K562 (cell line): Measurements from ENCODE around the gene KISS1R. TPM values are rescaled to one million over a fixed set of nuclear protein-coding genes. Genes with fewer than 3 reads are reported as not detected.

ENCODE experiments used
- ESRRB ChIP-seq: fragments of 250-450 bp; sonication (Bioruptor Pico); IDR thresholded peaks from 2 replicates; pipeline ENCODE4 v1.5.0; 2020; ENCODE audit warnings: mild to moderate bottlenecking, moderate library complexity, borderline replicate concordance
- FOXP1 ChIP-seq: sonication (generic); formaldehyde crosslinking; IDR thresholded peaks from 2 replicates; pipeline ENCODE4 v1.8.0; 2022; ENCODE audit warnings: mild to moderate bottlenecking, missing genetic modification reagents
- GMEB1 ChIP-seq: fragments of 250-450 bp; sonication (Bioruptor Pico); IDR thresholded peaks from 2 replicates; pipeline ENCODE4 v1.4.0; 2020; ENCODE audit warnings: mild to moderate bottlenecking
- JUNB ChIP-seq: fragments of 450-650 bp; formaldehyde crosslinking; conservative IDR thresholded peaks from 2 replicates; pipeline ENCODE4 v1.4.0; 2020; ENCODE audit warnings: mild to moderate bottlenecking
- POLR2G ChIP-seq: fragments of 200-400 bp; formaldehyde crosslinking; IDR thresholded peaks from 2 replicates; pipeline ENCODE4 v1.6.1; 2017; ENCODE audit warnings: low read depth, mild to moderate bottlenecking, antibody characterized with exemption, low read length, moderate library complexity
- SIN3A ChIP-seq, 2 experiments: fragments of 150-350 bp in 1 of 2; IDR thresholded peaks; 2 replicates each; pipeline ENCODE4 v1.6.1; 2011 to 2016; ENCODE audit warnings: borderline replicate concordance in 2 of 2, low read depth in 2 of 2, low read length in 2 of 2, mild to moderate bottlenecking in 2 of 2, moderate library complexity in 2 of 2; ENCODE audit not compliant: control insufficient read depth in 1 of 2
- SNRNP70 ChIP-seq: fragments of 200-400 bp; formaldehyde crosslinking; optimal IDR thresholded peaks from 2 replicates; pipeline ENCODE3; 2017; ENCODE audit warnings: low read depth, low read length
- TCFL5 ChIP-seq: fragments of 250-450 bp; sonication (Bioruptor Pico); conservative IDR thresholded peaks from 2 replicates; pipeline ENCODE4 v1.6.1; 2021; ENCODE audit warnings: mild to moderate bottlenecking, moderate library complexity, matching md5 sums
- TFAM ChIP-seq: fragments of 250-450 bp; sonication (Bioruptor Pico); conservative IDR thresholded peaks from 2 replicates; pipeline ENCODE4 v1.5.0; 2021; ENCODE audit warnings: mild to moderate bottlenecking, moderate library complexity
- WHSC1 ChIP-seq: IDR thresholded peaks from one replicate; pipeline ENCODE4 v1.6.1; 2012; ENCODE audit warnings: low read length, control low read depth, inconsistent platforms
- ZNF165 ChIP-seq: fragments of 250-450 bp; sonication (Bioruptor Pico); IDR thresholded peaks from 2 replicates; pipeline ENCODE4 v1.4.0; 2020; ENCODE audit warnings: borderline replicate concordance
- ZNF197 ChIP-seq: fragments of 200-800 bp; sonication (Bioruptor generic); IDR thresholded peaks from 2 replicates; pipeline ENCODE4 v1.6.1; 2016; ENCODE audit warnings: low read depth, missing genetic modification characterization, missing compliant biosample characterization
- ZNF263 ChIP-seq: sonication (generic); formaldehyde crosslinking; IDR thresholded peaks from 2 replicates; pipeline ENCODE4 v1.8.0; 2022; ENCODE audit warnings: mild to moderate bottlenecking, missing genetic modification reagents, borderline replicate concordance
- ZNF76 ChIP-seq: fragments of 250-450 bp; sonication (Bioruptor Pico); IDR thresholded peaks from 2 replicates; pipeline ENCODE4 v1.4.0; 2020; ENCODE audit warnings: mild to moderate bottlenecking, moderate library complexity, borderline replicate concordance
- polyA plus RNA-seq, 8 experiments: library from polyadenylated mRNA; depleted of rRNA in 4 of 8; stranded (reverse) in 5 of 8; unstranded in 3 of 8; fragments of >200 nt; fragmentation: Nextera tagmentation in 2 of 8; fragmentation: Illumina TruSeq in 1 of 8; extraction: Ambion mirVana in 2 of 8; extraction: Trizol in 1 of 8; gene quantifications; 2 replicates each; pipeline versions ENCODE4 v1.2.1 to v1.2.3, GENCODE V29; 2011 to 2014; ENCODE audit warnings: inconsistent platforms in 1 of 8, missing spikeins in 1 of 8
- total RNA-seq, 7 experiments: library from RNA; depleted of rRNA in 6 of 7; stranded (reverse); fragments of >200 nt in 6 of 7; fragmentation: Illumina TruSeq in 2 of 7; extraction: Trizol in 2 of 7; gene quantifications; 2 replicates each; pipeline versions ENCODE4 v1.2.1 to v1.2.3, GENCODE V29; 2011 to 2021; ENCODE audit warnings: low replicate concordance in 1 of 7
- TF ChIP-seq, protein P1 (sequence below): fragments of 250-450 bp; sonication (Bioruptor Pico); IDR thresholded peaks from 2 replicates; pipeline ENCODE4 v1.5.0; 2021
- TF ChIP-seq, protein P2 (sequence below): fragments of 250-450 bp; sonication (Bioruptor Pico); IDR thresholded peaks from 2 replicates; pipeline ENCODE4 v1.4.0; 2020; ENCODE audit warnings: mild to moderate bottlenecking, moderate library complexity
- TF ChIP-seq, protein P3 (sequence below): fragments of 250-450 bp; sonication (Bioruptor Pico); IDR thresholded peaks from 2 replicates; pipeline ENCODE4 v1.4.0; 2020; ENCODE audit warnings: borderline replicate concordance

KISS1R gene
- total and polyA plus RNA-seq, 9 of the 15 experiments (the other 6 are each of a cell fraction or from before 2014, with no cell fraction given): 0.37 to 39.4 (median 2.0) TPM

DNA sequence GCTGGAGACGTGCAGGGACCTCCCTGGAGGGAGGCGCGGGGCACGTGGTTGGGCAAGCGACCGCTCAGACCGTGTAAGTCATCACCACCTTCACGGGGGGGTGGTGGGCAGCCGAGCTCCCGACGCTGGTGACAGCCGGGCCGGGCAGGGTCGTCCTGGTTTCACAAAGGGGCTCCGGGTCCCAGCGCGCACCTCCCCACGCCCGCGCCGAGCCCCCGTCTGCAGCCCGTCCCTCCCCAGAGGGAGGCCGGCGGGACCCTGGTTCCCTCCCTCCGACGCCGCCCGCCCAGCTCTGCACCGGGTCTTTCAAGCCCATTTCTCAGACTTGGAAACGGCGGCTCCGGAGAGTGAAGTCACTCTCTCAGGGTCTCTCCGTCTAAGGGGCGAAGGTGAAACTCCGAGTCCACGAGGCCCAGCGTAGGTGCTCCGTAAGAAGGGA lies 8.0 kb downstream of the KISS1R start (continued):
- no peak for TF ChIP-seq ESRRB (CRISPR knock-in tag)
- no peak for TF ChIP-seq SNRNP70
- no peak for TF ChIP-seq WHSC1
- TF ChIP-seq TCFL5: no peak
- TF ChIP-seq ZNF165 (CRISPR knock-in tag): no peak
- TF ChIP-seq GMEB1 (CRISPR knock-in tag): 0 out of 2 replicates have a peak, but pooled peaks have one; percentile 43
- TF ChIP-seq, protein P1, sequence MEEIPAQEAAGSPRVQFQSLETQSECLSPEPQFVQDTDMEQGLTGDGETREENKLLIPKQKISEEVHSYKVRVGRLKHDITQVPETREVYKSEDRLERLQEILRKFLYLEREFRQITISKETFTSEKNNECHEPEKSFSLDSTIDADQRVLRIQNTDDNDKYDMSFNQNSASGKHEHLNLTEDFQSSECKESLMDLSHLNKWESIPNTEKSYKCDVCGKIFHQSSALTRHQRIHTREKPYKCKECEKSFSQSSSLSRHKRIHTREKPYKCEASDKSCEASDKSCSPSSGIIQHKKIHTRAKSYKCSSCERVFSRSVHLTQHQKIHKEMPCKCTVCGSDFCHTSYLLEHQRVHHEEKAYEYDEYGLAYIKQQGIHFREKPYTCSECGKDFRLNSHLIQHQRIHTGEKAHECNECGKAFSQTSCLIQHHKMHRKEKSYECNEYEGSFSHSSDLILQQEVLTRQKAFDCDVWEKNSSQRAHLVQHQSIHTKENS: no peak
- TF ChIP-seq ZNF76 (CRISPR knock-in tag): peak; percentile 81; the same call in 1 of the 2 replicates
- TF ChIP-seq SIN3A (IDR thresholded peaks at IDR 0.05; ENCODE audit: borderline replicate concordance in 2 of 2, control insufficient read depth in 1 of 2, low read depth in 2 of 2, low read length in 2 of 2): peak; percentile 27 to 30; a peak in 2 of 4 replicates
- TF ChIP-seq ZNF263: peak; percentile 81; the same call in 1 of the 2 replicates
- peak; percentile 71 for TF ChIP-seq FOXP1 (CRISPR knock-in tag)
- TF ChIP-seq, protein P2, sequence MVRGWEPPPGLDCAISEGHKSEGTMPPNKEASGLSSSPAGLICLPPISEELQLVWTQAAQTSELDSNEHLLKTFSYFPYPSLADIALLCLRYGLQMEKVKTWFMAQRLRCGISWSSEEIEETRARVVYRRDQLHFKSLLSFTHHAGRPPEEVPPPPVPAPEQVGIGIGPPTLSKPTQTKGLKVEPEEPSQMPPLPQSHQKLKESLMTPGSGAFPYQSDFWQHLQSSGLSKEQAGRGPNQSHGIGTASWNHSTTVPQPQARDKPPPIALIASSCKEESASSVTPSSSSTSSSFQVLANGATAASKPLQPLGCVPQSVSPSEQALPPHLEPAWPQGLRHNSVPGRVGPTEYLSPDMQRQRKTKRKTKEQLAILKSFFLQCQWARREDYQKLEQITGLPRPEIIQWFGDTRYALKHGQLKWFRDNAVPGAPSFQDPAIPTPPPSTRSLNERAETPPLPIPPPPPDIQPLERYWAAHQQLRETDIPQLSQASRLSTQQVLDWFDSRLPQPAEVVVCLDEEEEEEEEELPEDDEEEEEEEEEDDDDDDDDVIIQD: 0 out of 2 replicates have a peak, but pooled peaks have one; percentile 48
- TF ChIP-seq ZNF197 (CRISPR knock-in tag): no peak
- TF ChIP-seq, protein P3, sequence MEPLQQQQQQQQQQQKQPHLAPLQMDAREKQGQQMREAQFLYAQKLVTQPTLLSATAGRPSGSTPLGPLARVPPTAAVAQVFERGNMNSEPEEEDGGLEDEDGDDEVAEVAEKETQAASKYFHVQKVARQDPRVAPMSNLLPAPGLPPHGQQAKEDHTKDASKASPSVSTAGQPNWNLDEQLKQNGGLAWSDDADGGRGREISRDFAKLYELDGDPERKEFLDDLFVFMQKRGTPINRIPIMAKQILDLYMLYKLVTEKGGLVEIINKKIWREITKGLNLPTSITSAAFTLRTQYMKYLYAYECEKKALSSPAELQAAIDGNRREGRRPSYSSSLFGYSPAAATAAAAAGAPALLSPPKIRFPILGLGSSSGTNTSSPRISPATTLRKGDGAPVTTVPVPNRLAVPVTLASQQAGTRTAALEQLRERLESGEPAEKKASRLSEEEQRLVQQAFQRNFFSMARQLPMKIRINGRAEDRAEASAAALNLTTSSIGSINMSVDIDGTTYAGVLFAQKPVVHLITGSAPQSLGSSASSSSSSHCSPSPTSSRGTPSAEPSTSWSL: peak; percentile 81; the same call in 1 of the 2 replicates
- 0 out of 2 replicates have a peak, but pooled peaks have one; percentile 44 for TF ChIP-seq JUNB (CRISPR knock-in tag)
- TF ChIP-seq TFAM (CRISPR knock-in tag): no peak
- TF ChIP-seq POLR2G: peak; percentile 82
